Putamen (tissue), 1 donor: Measurements from ENCODE around the gene ACCSL.

Experiments used
- DNase-seq: peaks from one replicate; pipeline ENCODE4 v3.0.0-alpha.2; 2016; ENCODE audit warnings: low spot score

The ACCSL gene

GRCh38 chr11:44097821-44098220, 50.0 kb downstream of the ACCSL start:
- no peak for DNase-seq

GRCh38 chr11:44101098-44101497, 53.3 kb downstream of the ACCSL start:
- no peak for DNase-seq

GRCh38 chr11:44104481-44105294, 56.9 kb downstream of the ACCSL start:
- no peak for DNase-seq

GRCh38 chr11:44108260-44108659, 60.5 kb downstream of the ACCSL start:
- no peak for DNase-seq
